K562 (cell line): ENCODE results near the gene PRDM11. TPM values are rescaled to one million over a fixed set of nuclear protein-coding genes. Genes with fewer than 3 reads are reported as not detected.

Experiments used
- ATAC-seq: fragments of 200-7000 bp; cut with Tn5 transposase; 3 replicates; pipeline ENCODE4 v1.9.1; 2020; ENCODE audit warnings: moderate library complexity
- BruUV-seq: library from RNA; stranded (reverse); fragments of 400-500 nt; replicated peaks from 2 replicates; lab custom pipeline; 2021; lab: Mats Ljungman, UMichigan
- CTCF ChIA-PET: fragments of 300-600 bp; formaldehyde crosslinking; extraction: SDS; loops from one replicate; lab custom pipeline; 2021; ENCODE audit warnings: low intra/inter-chr PET ratio; lab: Yijun Ruan, JAX
- POLR2A ChIA-PET: fragments of 300-600, 350-650 bp; sonication (Branson Sonifier 250); formaldehyde crosslinking; extraction: SDS; loops from one replicate; lab custom pipeline; 2021; ENCODE audit warnings: antibody characterized with exemption, inconsistent platforms; lab: Yijun Ruan, JAX
- DNase-seq, 4 experiments: peaks; one replicate each; pipeline versions ENCODE4 v3.0.0 to v3.0.0-alpha.2; 2011 to 2018; ENCODE audit warnings: low spot score in 3 of 4, mixed read lengths in 3 of 4; ENCODE audit errors: extremely low read depth in 1 of 4
- FAIRE-seq: peaks from 2 replicates; lab custom pipeline; 2011; peaks lifted over from hg19 to GRCh38; lab: Jason Lieb, UNC
- H2AFZ ChIP-seq: 2 replicates; pipeline ENCODE4 v1.6.0; 2011; ENCODE audit warnings: low read depth, low read length, control low read depth, inconsistent platforms
- H3K27ac ChIP-seq: fragments of 200-600 bp; 3 replicates; pipeline ENCODE4 v1.8.0; 2011; ENCODE audit warnings: low read depth, mild to moderate bottlenecking, control low read depth, inconsistent platforms, low read length, moderate library complexity, mixed read lengths; ENCODE audit errors: extremely low read depth
- H3K27me3 ChIP-seq, 2 experiments: fragments of 300-600 bp in 1 of 2; 2 replicates in 1 of 2; 3 replicates in 1 of 2; pipeline versions ENCODE4 v1.6.0 to v1.8.0; 2011; ENCODE audit warnings: inconsistent platforms in 2 of 2, low read length in 2 of 2, mild to moderate bottlenecking in 1 of 2, mixed read lengths in 1 of 2, moderate library complexity in 1 of 2; ENCODE audit not compliant: control insufficient read depth in 2 of 2, insufficient read depth in 2 of 2
- H3K36me3 ChIP-seq: fragments of 300-600 bp; 3 replicates; pipeline ENCODE4 v1.8.0; 2011; ENCODE audit warnings: mild to moderate bottlenecking, low read length, inconsistent platforms; ENCODE audit not compliant: control insufficient read depth, insufficient read depth
- H3K4me1 ChIP-seq, 2 experiments: fragments of 200-600 bp in 1 of 2; replicated peaks in 1 of 2; 2 replicates in 1 of 2; 3 replicates in 1 of 2; pipeline versions ENCODE4 v1.5.1 to v1.8.0; 2011; ENCODE audit warnings: inconsistent platforms in 2 of 2, low read length in 2 of 2, mild to moderate bottlenecking in 1 of 2, mixed read lengths in 1 of 2, moderate library complexity in 1 of 2; ENCODE audit not compliant: control insufficient read depth in 2 of 2, insufficient read depth in 2 of 2
- H3K4me2 ChIP-seq: 2 replicates; pipeline ENCODE4 v1.6.1; 2011; ENCODE audit warnings: low read length, control low read depth, inconsistent platforms, mixed read lengths; ENCODE audit not compliant: insufficient read depth
- H3K4me3 ChIP-seq: fragments of 200-600 bp; sonication (generic), shearing (Covaris generic); 2 replicates; pipeline ENCODE4 v1.5.1; 2016; ENCODE audit warnings: control low read depth, inconsistent platforms
- H3K79me2 ChIP-seq: fragments of 200-600 bp; 3 replicates; pipeline ENCODE4 v1.8.0; 2011; ENCODE audit warnings: low read length, inconsistent platforms; ENCODE audit not compliant: control insufficient read depth, insufficient read depth
- H3K9ac ChIP-seq, 2 experiments: 2 replicates each; pipeline versions ENCODE4 v1.6.0 to v1.6.1; 2011; ENCODE audit warnings: low read depth in 2 of 2, low read length in 2 of 2, control low read depth in 1 of 2, inconsistent platforms in 1 of 2, mild to moderate bottlenecking in 1 of 2, mixed read lengths in 1 of 2; ENCODE audit not compliant: insufficient read depth in 1 of 2
- H3K9me1 ChIP-seq: one replicate; pipeline ENCODE4 v1.6.0; 2011; ENCODE audit warnings: inconsistent platforms, mild to moderate bottlenecking, low read length, moderate library complexity; ENCODE audit not compliant: control insufficient read depth, insufficient read depth
- H3K9me3 ChIP-seq: replicated peaks from 2 replicates; pipeline ENCODE4 v1.5.1; 2011; ENCODE audit warnings: low read depth, low read length, inconsistent platforms; ENCODE audit not compliant: control insufficient read depth, insufficient read depth
- H4K20me1 ChIP-seq: replicated peaks from 2 replicates; pipeline ENCODE4 v1.6.1; 2011; ENCODE audit warnings: low read length, inconsistent platforms, mixed read lengths; ENCODE audit not compliant: control insufficient read depth, insufficient read depth
- FOS ChIP-seq: IDR thresholded peaks from 3 replicates; pipeline ENCODE4 v1.6.1; 2011; ENCODE audit not compliant: insufficient read length; ENCODE audit errors: extremely low read depth
- FOXP4 ChIP-seq: sonication (generic); formaldehyde crosslinking; IDR thresholded peaks from 2 replicates; pipeline ENCODE4 v1.8.0; 2022; ENCODE audit warnings: mild to moderate bottlenecking, missing genetic modification reagents, borderline replicate concordance
- HEY1 ChIP-seq: fragments of 250-450 bp; sonication (Bioruptor Pico); IDR thresholded peaks from 2 replicates; pipeline ENCODE4 v1.5.0; 2020; ENCODE audit warnings: mild to moderate bottlenecking, moderate library complexity, borderline replicate concordance
- LCOR ChIP-seq: sonication (generic); formaldehyde crosslinking; IDR thresholded peaks from 2 replicates; pipeline ENCODE4 v1.8.0; 2022; ENCODE audit warnings: mild to moderate bottlenecking, missing genetic modification reagents
- MEF2A ChIP-seq: IDR thresholded peaks from 2 replicates; pipeline ENCODE4 v1.6.1; 2011; ENCODE audit warnings: low read depth, mild to moderate bottlenecking, low read length, moderate library complexity; ENCODE audit not compliant: control insufficient read depth
- THRA ChIP-seq: fragments of 450-650 bp; IDR thresholded peaks from 2 replicates; pipeline ENCODE4 v1.6.1; 2017; ENCODE audit warnings: mild to moderate bottlenecking, moderate library complexity
- ZNF740 ChIP-seq, 3 experiments: fragments of 200-800 bp in 1 of 3; sonication (Bioruptor generic) in 1 of 3; sonication (generic) in 1 of 3; formaldehyde crosslinking in 1 of 3; IDR thresholded peaks; 2 replicates each; pipeline versions ENCODE4 v1.6.1 to v1.8.0; 2016 to 2022; ENCODE audit warnings: mild to moderate bottlenecking in 2 of 3, missing compliant biosample characterization in 2 of 3, missing genetic modification characterization in 2 of 3, missing genetic modification reagents in 1 of 3
- WGBS: fragments of 100-300 bp; shearing (Covaris generic); methylation state at CpG from one replicate; pipeline ENCODE4 v1.1.6; 2016; ENCODE audit warnings: low coverage, mixed read lengths; ENCODE audit not compliant: insufficient coverage; ENCODE audit errors: missing lambda C conversion rate; 5-methylcytosine and 5-hydroxymethylcytosine counted together
- in situ Hi-C: fragments of 300-500 bp; cut with MboI; formaldehyde crosslinking; loops from 4 replicates; pipeline ENCODE4 v1.15.0; 2018; ENCODE audit warnings: inconsistent platforms, mixed read lengths
- intact Hi-C: fragments of 100-400 bp; cut with micrococcal nuclease; formaldehyde crosslinking; loops from 2 replicates; pipeline ENCODE4 v1.14.2; 2022
- polyA plus RNA-seq, 8 experiments: library from polyadenylated mRNA; depleted of rRNA in 4 of 8; stranded (reverse) in 5 of 8; unstranded in 3 of 8; fragments of >200 nt; fragmentation: Nextera tagmentation in 2 of 8; fragmentation: Illumina TruSeq in 1 of 8; extraction: Ambion mirVana in 2 of 8; extraction: Trizol in 1 of 8; gene quantifications; 2 replicates each; pipeline versions ENCODE4 v1.2.1 to v1.2.3, GENCODE V29; 2011 to 2014; ENCODE audit warnings: inconsistent platforms in 1 of 8, missing spikeins in 1 of 8
- total RNA-seq, 7 experiments: library from RNA; depleted of rRNA in 6 of 7; stranded (reverse); fragments of >200 nt in 6 of 7; fragmentation: Illumina TruSeq in 2 of 7; extraction: Trizol in 2 of 7; gene quantifications; 2 replicates each; pipeline versions ENCODE4 v1.2.1 to v1.2.3, GENCODE V29; 2011 to 2021; ENCODE audit warnings: low replicate concordance in 1 of 7
- TF ChIP-seq, protein P1 (sequence below): fragments of 250-450 bp; sonication (Bioruptor Pico); IDR thresholded peaks from 2 replicates; pipeline ENCODE4 v1.8.0; 2022; ENCODE audit warnings: moderate library complexity, mild to moderate bottlenecking, inconsistent platforms

PRDM11 gene
- total and polyA plus RNA-seq, 9 of the 15 experiments (the other 6 are each of a cell fraction or from before 2014, with no cell fraction given): 0.01 to 1.1 (median 0.29) TPM

- TF ChIP-seq THRA (no peak), LCOR (CRISPR knock-in tag) (no peak)
These were observed 68.8 kb downstream of the PRDM11 start (continued) for GRCh38 chr11:45215098-45215865.

- FAIRE-seq (no peak), DNase-seq (no peak), ATAC-seq (no peak)
- peaks cover 3% of the 10 kb centered on the region for H3K9me1 ChIP-seq
- no peaks in the 10 kb centered on the region for H3K79me2 ChIP-seq
- H4K20me1 ChIP-seq: peaks cover 14% of the 10 kb centered on the region
- H3K27me3 ChIP-seq: peaks cover 0 to 27% of the 10 kb centered on the region in 2 experiments; a peak in 2 of 5 replicates
- H3K4me1 ChIP-seq: peaks cover 0 to 10% of the 10 kb centered on the region in 2 experiments; a peak in 1 of 5 replicates
- no peak overlapping the region for H3K4me3 ChIP-seq
- no peak overlapping the region for H3K27ac ChIP-seq
- no peak overlapping the region for H3K9ac ChIP-seq
- intact Hi-C loops: loop anchor here (10.0 kb wide), 1 partner anchor 119 kb away; no protein-coding TSS in a partner anchor
- H2AFZ ChIP-seq: no peak overlapping the region
- BruUV-seq: no TSS peak
- ChIA-PET POLR2A (interaction anchor here (0.6 to 0.8 kb wide), 2 partner anchors 222 to 237 kb away, joined by 3 read pairs; no protein-coding TSS in a partner anchor), CTCF (no interaction called here)
- no peaks in the 10 kb centered on the region for H3K9me3 ChIP-seq
- H3K4me2 ChIP-seq: no peak overlapping the region
- no peaks in the 10 kb centered on the region for H3K36me3 ChIP-seq
- 0% methylated on average over 1 of the region's 1 CpG for WGBS
- in situ Hi-C loops: no loop called here
- TF ChIP-seq FOXP4: no peak
- no peak for TF ChIP-seq MEF2A
- TF ChIP-seq ZNF740 (CRISPR knock-in tag; IDR thresholded peaks at IDR 0.05): no peak
- TF ChIP-seq ZNF740 (tag; IDR thresholded peaks at IDR 0.05): no peak
- TF ChIP-seq, protein P1, sequence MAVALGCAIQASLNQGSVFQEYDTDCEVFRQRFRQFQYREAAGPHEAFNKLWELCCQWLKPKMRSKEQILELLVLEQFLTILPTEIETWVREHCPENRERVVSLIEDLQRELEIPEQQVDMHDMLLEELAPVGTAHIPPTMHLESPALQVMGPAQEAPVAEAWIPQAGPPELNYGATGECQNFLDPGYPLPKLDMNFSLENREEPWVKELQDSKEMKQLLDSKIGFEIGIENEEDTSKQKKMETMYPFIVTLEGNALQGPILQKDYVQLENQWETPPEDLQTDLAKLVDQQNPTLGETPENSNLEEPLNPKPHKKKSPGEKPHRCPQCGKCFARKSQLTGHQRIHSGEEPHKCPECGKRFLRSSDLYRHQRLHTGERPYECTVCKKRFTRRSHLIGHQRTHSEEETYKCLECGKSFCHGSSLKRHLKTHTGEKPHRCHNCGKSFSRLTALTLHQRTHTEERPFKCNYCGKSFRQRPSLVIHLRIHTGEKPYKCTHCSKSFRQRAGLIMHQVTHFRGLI (CRISPR knock-in tag): no peak
- no peak for TF ChIP-seq FOS
- no peak for TF ChIP-seq HEY1 (CRISPR knock-in tag)
These were observed 69.6 kb downstream of the PRDM11 start for GRCh38 chr11:45216031-45216430.
